ENCODE measurements around the gene THRB.

THRB gene

GRCh38 chr3:24494618-24495325 lies at the start of gene THRB:
Gene THRB, minus strand, starts transcription at chr3:24494850.
- H3K27ac Mint-ChIP-seq = peak within 1 kb of the TSS; percentile 77
- H3K4me3 Mint-ChIP-seq = peak within 1 kb of the TSS; percentile 86
- peaks cover 19% of the 10 kb centered on the region for H3K4me1 Mint-ChIP-seq (ENCODE audit: low read depth)
- H3K36me3 Mint-ChIP-seq (ENCODE audit: low read depth) = no peaks in the 10 kb centered on the region
- intact Hi-C loops (cut with micrococcal nuclease) = no loop called here
- peaks cover 78% of the 10 kb centered on the region for H3K27me3 Mint-ChIP-seq
- no peaks in the 10 kb centered on the region for H3K9me3 Mint-ChIP-seq

GRCh38 chr3:24541935-24542334 lies 47.3 kb upstream of the THRB start:
- no peaks in the 10 kb centered on the region for H3K36me3 Mint-ChIP-seq (ENCODE audit: low read depth)
- no peaks in the 10 kb centered on the region for H3K27me3 Mint-ChIP-seq
- no peaks in the 10 kb centered on the region for H3K4me1 Mint-ChIP-seq (ENCODE audit: low read depth)
- no peaks in the 10 kb centered on the region for H3K9me3 Mint-ChIP-seq
- H3K4me3 Mint-ChIP-seq = no peak overlapping the region
- intact Hi-C loops (cut with micrococcal nuclease) = no loop called here
- no peak overlapping the region for H3K27ac Mint-ChIP-seq

- Mint-ChIP-seq H3K27ac (no peak overlapping the region), H3K4me3 (no peak overlapping the region), H3K9me3 (no peaks in the 10 kb centered on the region), H3K4me1 (ENCODE audit: low read depth) (no peaks in the 10 kb centered on the region), H3K27me3 (no peaks in the 10 kb centered on the region), H3K36me3 (ENCODE audit: low read depth) (no peaks in the 10 kb centered on the region)
- intact Hi-C loops (cut with micrococcal nuclease) = no loop called here
These were observed 46.2 kb upstream of the THRB start for GRCh38 chr3:24540821-24541220.

DNA sequence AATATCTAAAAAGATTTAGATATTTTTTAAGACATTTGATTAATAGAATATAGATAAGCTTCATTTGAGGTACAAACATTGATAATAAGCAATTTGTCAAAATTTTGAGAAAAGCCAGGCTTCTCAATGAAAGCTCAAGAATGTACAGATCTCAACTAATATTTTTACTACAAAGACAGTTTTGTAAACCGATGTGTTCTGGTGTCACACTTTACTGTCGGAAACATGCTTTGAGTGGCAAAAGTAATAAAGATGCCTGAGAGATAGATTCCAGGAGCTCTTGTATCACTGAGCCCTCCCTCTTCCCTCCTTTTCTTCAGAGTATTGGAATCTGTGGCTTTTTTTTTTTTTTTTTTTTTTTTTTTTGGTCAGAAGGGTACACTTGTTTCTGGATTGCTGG lies 45.0 kb upstream of the THRB start:
- Mint-ChIP-seq H3K27me3 (no peaks in the 10 kb centered on the region), H3K36me3 (ENCODE audit: low read depth) (no peaks in the 10 kb centered on the region), H3K4me1 (ENCODE audit: low read depth) (no peaks in the 10 kb centered on the region), H3K9me3 (no peaks in the 10 kb centered on the region), H3K27ac (no peak overlapping the region), H3K4me3 (no peak overlapping the region)
- intact Hi-C loops (cut with micrococcal nuclease) = no loop called here

DNA sequence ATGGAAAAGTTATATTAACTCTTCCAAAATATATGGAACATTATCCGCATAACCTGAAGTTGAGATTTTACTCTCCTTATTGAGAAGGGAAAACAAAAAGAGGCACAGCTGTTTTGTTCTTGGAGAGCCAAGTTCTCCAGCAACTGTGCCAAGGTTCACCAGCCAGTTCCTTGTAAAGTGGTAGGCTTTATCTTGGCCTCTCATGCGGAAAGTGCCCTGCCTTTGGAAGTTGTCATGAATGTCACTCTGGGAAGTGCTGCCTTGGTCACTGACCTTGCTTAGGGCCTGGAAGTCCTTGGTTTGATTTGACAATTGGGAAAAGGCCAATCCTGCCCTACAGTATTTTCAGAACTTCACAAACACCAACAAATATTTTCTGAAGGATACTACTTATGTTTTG lies 44.2 kb upstream of the THRB start:
- Mint-ChIP-seq H3K9me3 (no peaks in the 10 kb centered on the region), H3K27ac (no peak overlapping the region), H3K4me1 (ENCODE audit: low read depth) (no peaks in the 10 kb centered on the region), H3K36me3 (ENCODE audit: low read depth) (no peaks in the 10 kb centered on the region), H3K4me3 (no peak overlapping the region), H3K27me3 (no peaks in the 10 kb centered on the region)
- intact Hi-C loops (cut with micrococcal nuclease) = no loop called here

DNA sequence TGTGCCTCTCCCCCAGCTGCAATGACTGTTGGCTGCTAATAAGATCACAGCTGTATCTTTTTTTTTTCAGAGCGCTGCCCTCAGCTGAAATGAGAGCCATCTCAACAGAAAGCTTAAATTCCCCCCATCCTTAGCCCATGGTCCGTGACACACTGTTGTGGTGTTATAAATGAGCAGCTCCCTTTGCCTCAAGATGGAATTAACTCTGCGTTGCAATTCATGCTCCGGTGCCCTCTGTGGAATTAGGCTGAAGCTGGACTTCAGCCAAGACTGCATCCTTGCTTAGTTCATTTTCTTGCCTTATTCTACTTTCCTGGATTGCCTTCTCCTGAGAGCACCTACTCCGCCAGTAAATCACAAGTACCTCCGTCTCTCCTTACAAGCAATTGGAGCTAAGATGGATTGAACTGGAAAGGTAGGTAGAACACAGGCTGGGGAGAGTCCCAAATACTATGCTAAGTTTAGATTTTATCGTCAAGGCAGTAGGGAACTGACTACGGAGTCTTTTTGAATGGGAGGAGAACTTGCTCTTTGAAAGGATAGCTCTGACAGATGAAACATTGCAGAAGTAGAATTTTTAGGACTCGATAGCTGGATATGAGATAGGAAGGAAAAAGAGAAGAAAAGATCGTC lies 39.0 kb upstream of the THRB start:
- H3K27me3 Mint-ChIP-seq = peaks cover 2% of the 10 kb centered on the region
- H3K4me3 Mint-ChIP-seq = no peak overlapping the region
- no peaks in the 10 kb centered on the region for H3K4me1 Mint-ChIP-seq (ENCODE audit: low read depth)
- H3K9me3 Mint-ChIP-seq = no peaks in the 10 kb centered on the region
- H3K27ac Mint-ChIP-seq = no peak overlapping the region
- no peaks in the 10 kb centered on the region for H3K36me3 Mint-ChIP-seq (ENCODE audit: low read depth)
- intact Hi-C loops (cut with micrococcal nuclease) = no loop called here

DNA sequence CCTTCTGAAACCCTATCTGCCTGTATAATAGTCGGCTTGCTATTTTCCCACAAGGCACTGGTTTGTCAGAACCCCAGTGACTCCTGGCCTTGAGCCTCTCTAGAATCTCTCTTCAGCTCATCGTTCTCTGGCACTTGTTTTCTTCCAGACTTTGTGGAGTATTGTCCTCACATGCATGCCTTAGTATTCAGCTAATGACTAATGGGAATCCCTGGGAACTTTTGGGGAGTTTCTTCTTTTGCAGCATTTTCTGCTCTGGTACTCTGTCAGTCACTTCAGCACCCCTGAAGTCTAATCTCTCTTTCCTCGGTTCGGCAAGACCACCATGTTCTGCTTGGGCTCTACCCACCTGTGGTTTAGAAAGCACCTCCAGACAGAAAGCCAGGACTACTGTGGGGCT lies 35.8 kb upstream of the THRB start:
- Mint-ChIP-seq H3K9me3 (no peaks in the 10 kb centered on the region), H3K4me3 (no peak overlapping the region), H3K27me3 (peaks cover 4% of the 10 kb centered on the region), H3K27ac (no peak overlapping the region), H3K36me3 (ENCODE audit: low read depth) (no peaks in the 10 kb centered on the region), H3K4me1 (ENCODE audit: low read depth) (no peaks in the 10 kb centered on the region)
- intact Hi-C loops (cut with micrococcal nuclease) = no loop called here

- no peak overlapping the region for H3K4me3 Mint-ChIP-seq
- H3K9me3 Mint-ChIP-seq = no peaks in the 10 kb centered on the region
- H3K4me1 Mint-ChIP-seq (ENCODE audit: low read depth) = no peaks in the 10 kb centered on the region
- no peaks in the 10 kb centered on the region for H3K36me3 Mint-ChIP-seq (ENCODE audit: low read depth)
- H3K27me3 Mint-ChIP-seq = peaks cover 10% of the 10 kb centered on the region
- intact Hi-C loops (cut with micrococcal nuclease) = no loop called here
- H3K27ac Mint-ChIP-seq = no peak overlapping the region
These were observed 34.6 kb upstream of the THRB start for GRCh38 chr3:24529210-24529609.

DNA sequence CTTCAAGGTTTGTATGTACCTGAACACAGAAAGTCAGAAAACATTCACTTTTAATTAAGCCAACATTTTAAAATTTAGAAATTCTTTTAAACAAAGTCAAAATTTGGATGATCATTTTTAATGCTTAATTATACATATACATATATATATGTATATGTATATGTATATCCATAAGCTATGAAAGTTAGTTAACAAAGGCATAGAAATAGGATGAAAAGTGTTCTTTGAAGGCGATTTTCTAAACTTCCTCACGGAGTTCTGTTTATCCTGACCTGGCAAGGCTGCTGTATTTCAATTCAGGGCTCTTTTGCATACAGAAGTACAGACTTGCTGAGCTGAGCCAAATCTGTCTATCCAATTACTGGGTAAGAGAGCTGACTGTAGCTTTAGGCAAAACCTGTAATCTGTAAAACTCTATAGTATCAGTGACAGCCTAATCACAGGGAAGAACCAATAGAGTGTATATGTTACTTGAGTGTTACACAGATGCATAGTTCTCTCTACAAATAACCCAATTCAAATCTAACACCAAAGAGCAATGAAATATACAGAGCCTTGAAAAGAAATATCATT lies 32.1 kb upstream of the THRB start:
- no peak overlapping the region for H3K4me3 Mint-ChIP-seq
- H3K4me1 Mint-ChIP-seq (ENCODE audit: low read depth) = peaks cover 8% of the 10 kb centered on the region
- no peak overlapping the region for H3K27ac Mint-ChIP-seq
- intact Hi-C loops (cut with micrococcal nuclease) = no loop called here
- no peaks in the 10 kb centered on the region for H3K9me3 Mint-ChIP-seq
- peaks cover 29% of the 10 kb centered on the region for H3K27me3 Mint-ChIP-seq
- H3K36me3 Mint-ChIP-seq (ENCODE audit: low read depth) = no peaks in the 10 kb centered on the region

DNA sequence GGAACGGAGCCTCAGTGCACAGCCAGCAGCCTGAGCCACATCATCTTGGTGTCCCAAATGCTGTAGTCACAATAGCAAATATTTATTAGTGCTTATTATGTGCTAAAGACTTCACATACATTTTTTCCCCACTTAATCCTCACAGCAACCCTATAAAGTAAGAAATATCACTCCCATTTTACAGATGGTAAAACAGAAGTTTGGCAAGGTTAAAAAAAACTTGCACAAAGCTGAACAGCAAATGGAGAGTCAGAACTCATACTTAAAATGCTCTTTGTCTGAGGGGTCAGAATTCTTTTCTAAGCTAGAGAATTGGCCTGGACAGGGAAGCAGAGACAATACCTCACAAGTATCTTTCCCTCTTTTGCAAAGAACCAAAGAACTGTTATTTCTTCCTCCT lies 30.9 kb upstream of the THRB start:
- Mint-ChIP-seq H3K27me3 (peaks cover 37% of the 10 kb centered on the region), H3K4me1 (ENCODE audit: low read depth) (peaks cover 8% of the 10 kb centered on the region), H3K27ac (no peak overlapping the region), H3K9me3 (no peaks in the 10 kb centered on the region), H3K36me3 (ENCODE audit: low read depth) (no peaks in the 10 kb centered on the region), H3K4me3 (no peak overlapping the region)
- intact Hi-C loops (cut with micrococcal nuclease) = no loop called here

GRCh38 chr3:24525022-24525421 lies 30.4 kb upstream of the THRB start:
- Mint-ChIP-seq H3K4me1 (ENCODE audit: low read depth) (peaks cover 8% of the 10 kb centered on the region), H3K27ac (no peak overlapping the region), H3K36me3 (ENCODE audit: low read depth) (no peaks in the 10 kb centered on the region), H3K9me3 (no peaks in the 10 kb centered on the region), H3K27me3 (peaks cover 43% of the 10 kb centered on the region), H3K4me3 (no peak overlapping the region)
- intact Hi-C loops (cut with micrococcal nuclease) = no loop called here

DNA sequence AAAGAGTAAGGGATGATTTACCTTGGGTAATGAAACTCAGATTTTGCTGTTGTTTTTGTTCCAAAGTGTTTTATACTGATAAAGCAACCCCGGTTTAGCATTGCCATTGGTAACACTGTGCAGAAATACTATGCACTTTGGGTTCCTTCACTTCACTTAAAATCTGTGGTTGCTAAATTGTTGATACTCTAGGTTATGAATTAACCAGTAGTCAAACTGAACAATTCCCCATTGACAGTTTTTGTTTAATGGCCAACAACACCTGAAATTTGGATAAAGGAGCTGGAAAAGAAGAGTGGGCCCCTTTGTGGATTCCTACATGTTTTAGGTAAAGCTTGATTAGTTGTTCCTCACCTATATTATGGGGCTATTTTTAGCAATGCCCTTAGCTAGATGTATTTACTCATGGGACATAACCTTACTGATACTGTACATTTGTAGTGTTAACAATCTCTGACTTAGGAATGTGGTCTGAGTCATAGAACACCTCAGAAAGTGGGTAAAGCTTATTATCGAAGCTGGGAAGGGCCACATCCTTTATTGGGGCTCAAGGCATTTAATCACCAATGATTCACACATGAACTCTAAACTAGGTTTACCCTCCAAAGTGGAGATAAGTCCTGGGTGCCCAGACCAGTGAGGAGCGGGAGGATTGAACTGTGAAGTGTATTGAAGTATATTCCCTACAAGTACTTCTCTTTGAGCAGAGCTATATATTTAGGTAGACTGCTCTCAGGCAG lies 29.5 kb upstream of the THRB start:
- no peak overlapping the region for H3K4me3 Mint-ChIP-seq
- no peaks in the 10 kb centered on the region for H3K36me3 Mint-ChIP-seq (ENCODE audit: low read depth)
- peaks cover 49% of the 10 kb centered on the region for H3K27me3 Mint-ChIP-seq
- intact Hi-C loops (cut with micrococcal nuclease) = no loop called here
- H3K9me3 Mint-ChIP-seq = no peaks in the 10 kb centered on the region
- H3K27ac Mint-ChIP-seq = no peak overlapping the region
- peaks cover 13% of the 10 kb centered on the region for H3K4me1 Mint-ChIP-seq (ENCODE audit: low read depth)

- Mint-ChIP-seq H3K36me3 (ENCODE audit: low read depth) (no peaks in the 10 kb centered on the region), H3K4me1 (ENCODE audit: low read depth) (peaks cover 15% of the 10 kb centered on the region), H3K9me3 (no peaks in the 10 kb centered on the region), H3K27ac (no peak overlapping the region), H3K4me3 (no peak overlapping the region), H3K27me3 (peaks cover 58% of the 10 kb centered on the region)
- intact Hi-C loops (cut with micrococcal nuclease) = no loop called here
These were observed 28.6 kb upstream of the THRB start for GRCh38 chr3:24523215-24523614.

DNA sequence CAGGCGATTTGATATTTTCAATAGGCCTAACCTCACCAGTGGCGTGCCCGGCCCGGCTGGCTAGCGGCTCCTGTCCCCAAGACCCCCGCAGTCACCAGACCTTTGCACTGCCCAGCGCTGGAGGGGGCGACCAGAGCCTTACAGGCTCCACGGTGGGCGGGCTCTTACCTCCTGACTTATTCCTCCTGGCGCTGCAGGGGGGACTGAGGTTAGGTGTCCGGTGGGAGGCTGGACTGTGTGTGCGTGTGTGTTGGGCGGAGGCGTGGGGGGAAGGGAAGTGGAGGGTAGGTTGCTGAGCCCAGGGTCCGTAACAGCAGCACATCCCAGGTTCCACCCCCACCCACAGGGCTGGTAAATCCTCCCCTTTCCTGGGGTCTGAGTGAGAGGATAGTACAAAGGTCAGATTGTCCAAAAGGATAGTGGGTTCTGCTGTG lies 27.5 kb upstream of the THRB start:
- intact Hi-C loops (cut with micrococcal nuclease) = no loop called here
- peaks cover 15% of the 10 kb centered on the region for H3K4me1 Mint-ChIP-seq (ENCODE audit: low read depth)
- H3K27me3 Mint-ChIP-seq = peaks cover 58% of the 10 kb centered on the region
- peak overlapping the region; percentile 28 for H3K27ac Mint-ChIP-seq
- H3K36me3 Mint-ChIP-seq (ENCODE audit: low read depth) = no peaks in the 10 kb centered on the region
- peak overlapping the region; percentile 63 for H3K4me3 Mint-ChIP-seq
- no peaks in the 10 kb centered on the region for H3K9me3 Mint-ChIP-seq

Measured in dendritic cell treated with granulocyte-macrophage colony-stimulating factor and Interleukin-4, amounts not matched to agents 40 ng/mL and 50 ng/mL, for 4 days (primary cell).